DMS79 treated with DMSO at 0.1 percent for 48 hours (cell line): Measurements from ENCODE around the gene NPHS1.
"Not testable (repeated sequence)": the region's sequence is repeated elsewhere in the genome, so short reads cannot be mapped to it uniquely, and the experiment has no call there.

Experiments used
- DNase-seq: peaks from one replicate; lab custom pipeline; 2025; lab: John Stamatoyannopoulos, UW

The NPHS1 gene, protein sequence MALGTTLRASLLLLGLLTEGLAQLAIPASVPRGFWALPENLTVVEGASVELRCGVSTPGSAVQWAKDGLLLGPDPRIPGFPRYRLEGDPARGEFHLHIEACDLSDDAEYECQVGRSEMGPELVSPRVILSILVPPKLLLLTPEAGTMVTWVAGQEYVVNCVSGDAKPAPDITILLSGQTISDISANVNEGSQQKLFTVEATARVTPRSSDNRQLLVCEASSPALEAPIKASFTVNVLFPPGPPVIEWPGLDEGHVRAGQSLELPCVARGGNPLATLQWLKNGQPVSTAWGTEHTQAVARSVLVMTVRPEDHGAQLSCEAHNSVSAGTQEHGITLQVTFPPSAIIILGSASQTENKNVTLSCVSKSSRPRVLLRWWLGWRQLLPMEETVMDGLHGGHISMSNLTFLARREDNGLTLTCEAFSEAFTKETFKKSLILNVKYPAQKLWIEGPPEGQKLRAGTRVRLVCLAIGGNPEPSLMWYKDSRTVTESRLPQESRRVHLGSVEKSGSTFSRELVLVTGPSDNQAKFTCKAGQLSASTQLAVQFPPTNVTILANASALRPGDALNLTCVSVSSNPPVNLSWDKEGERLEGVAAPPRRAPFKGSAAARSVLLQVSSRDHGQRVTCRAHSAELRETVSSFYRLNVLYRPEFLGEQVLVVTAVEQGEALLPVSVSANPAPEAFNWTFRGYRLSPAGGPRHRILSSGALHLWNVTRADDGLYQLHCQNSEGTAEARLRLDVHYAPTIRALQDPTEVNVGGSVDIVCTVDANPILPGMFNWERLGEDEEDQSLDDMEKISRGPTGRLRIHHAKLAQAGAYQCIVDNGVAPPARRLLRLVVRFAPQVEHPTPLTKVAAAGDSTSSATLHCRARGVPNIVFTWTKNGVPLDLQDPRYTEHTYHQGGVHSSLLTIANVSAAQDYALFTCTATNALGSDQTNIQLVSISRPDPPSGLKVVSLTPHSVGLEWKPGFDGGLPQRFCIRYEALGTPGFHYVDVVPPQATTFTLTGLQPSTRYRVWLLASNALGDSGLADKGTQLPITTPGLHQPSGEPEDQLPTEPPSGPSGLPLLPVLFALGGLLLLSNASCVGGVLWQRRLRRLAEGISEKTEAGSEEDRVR (N-terminal part only)

DNA sequence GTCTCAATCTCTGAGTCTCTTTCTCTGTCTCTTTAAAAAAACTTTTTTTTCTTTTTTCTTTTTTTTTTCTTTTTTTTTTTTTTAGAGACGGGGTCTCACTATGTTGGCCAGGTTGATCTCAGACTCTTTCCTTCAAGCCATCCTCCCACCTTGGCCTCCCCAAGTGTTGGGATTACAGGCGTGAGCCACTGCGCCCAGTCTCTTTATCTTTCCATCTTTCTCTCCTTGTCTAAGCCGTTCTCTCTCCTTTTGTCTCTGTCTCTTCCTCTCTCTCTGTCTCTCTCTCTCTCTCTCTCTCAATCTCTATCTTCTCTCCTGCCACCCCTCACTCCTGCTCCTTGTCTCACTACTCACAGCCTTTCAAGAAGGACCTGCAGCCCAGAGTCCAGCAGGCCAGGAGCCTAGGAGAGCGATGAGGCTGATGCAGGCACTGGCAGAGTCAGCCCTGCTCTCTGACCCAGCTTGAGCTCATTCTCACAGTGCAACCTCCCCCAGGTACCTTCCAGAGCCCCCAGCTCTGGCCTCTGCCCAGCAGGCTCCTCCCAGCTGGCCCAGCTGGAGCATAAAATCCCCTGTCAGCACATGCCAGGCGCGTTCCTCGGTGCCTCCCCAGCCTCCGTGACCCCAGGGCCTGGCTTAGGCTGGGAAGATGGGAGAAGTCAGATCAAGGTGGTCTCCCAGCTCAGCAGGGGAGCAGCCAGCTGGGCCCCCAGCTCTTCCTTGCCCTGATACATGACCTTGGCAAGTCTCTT, at the start of gene NPHS1:
TSS of gene NPHS1 (minus strand) at position 476 of the 752 bp plus-strand sequence. CDS start 667 bp downstream, outside the sequence.
- DNase-seq = no peak

- DNase-seq = no peak
Measured at GRCh38 chr19:35901055-35901644, 48.8 kb upstream of the NPHS1 start.

DNA sequence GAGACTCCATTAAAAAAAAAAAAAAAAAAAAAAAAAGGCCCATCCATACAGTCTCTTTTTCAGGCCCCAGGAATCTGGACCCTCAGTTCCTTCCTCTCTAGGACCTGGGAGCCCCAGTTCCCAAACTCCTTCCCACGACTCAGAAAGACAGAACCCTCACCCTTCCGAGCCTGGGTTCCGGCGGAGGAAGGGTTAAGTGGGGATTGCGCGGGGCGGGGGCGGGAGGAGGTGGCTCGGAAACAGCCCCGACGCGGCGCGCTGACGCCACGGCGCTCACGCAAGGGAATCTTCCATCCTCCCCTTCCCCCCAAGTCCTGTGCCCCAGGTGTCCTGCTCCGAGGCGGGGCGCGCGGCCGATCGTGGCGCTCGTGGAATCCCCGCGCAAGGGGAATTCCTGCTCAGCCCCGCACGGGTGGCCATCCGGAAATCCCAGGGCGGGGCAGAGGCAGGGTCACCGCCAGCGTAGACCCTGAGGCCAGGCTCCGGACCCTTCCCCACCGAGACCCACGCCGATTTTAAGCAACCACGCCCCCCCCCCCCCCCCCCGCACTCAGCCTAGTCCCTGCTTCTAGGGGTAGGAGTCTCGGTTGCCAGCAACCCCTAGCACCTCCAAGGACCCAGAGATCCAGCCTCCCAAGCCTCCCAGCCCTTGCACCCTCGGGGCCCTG, 47.4 kb upstream of the NPHS1 start:
- peak; percentile 54 for DNase-seq

DNA sequence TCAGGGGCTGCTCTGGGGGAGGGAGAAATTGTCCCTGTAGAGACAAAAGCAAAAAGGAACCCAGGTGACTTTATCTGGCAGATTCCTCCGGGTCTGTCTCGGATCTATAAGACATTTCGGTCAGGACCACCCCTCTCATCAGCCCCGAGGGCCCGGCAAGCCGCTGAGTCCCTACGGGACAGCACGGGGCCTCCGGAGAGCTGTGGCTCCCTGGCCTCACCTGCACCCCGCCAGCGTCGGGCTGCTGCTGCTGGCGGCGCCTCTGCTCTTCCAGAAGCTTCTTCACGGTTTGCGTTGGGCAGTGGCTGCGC, 46.1 kb upstream of the NPHS1 start:
- DNase-seq = no peak

- no peak for DNase-seq
Measured at GRCh38 chr19:35897706-35898451, 45.6 kb upstream of the NPHS1 start.

DNA sequence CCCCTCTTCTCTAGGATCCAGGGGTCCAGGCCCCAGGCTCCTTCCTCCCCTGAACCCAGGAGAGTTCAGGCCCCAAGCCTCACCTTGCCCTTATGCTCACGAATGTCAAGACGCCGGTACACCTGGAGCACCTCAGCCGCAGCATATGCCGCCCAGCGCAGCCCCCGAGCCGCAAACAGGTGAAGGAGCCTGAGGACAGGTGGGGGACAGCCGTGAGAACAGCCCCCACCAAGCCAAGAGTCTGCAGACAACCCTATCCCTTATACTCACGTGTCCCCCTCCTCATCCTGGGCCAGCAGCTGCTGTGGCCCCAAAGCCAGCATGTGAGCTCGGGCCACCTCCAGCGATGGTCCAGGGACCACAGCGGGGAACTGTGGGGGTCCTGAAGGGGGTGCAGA, 44.3 kb upstream of the NPHS1 start:
- DNase-seq = no peak

DNA sequence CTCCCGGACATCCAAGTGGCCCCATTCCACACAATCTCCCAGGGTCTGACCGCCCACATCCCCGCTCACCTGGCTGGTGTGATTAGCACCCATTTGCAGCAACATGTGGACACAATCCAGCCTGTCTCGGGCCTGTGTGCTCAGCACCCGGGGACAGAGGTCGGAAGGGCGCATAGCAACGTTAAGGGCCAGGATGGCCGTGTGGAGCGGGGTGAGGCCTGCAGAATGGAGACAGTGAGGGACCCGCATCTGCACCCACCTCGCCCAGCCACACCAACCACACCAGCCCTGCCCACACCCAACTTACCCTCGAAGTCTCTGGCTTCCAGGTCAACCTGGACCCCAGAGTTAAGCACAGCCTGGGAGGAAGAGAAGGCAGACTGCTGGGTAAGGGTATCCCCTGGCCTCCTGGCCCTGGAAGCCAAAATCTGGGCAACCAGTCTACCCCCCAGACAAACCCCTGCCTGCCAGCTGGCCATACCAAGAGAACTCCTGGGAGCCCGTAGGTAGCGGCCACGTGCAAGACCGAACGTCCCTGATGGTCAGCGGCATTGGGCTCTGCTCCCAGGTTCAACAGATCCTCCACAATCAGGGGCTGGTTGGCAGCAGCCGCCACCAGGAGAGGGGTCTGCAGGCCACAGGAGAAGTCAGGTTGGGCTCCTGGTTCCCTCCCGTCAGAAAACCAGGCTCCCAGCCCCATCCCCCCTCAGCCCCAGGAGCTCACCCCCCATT, 43.8 kb upstream of the NPHS1 start:
- DNase-seq = no peak

DNA sequence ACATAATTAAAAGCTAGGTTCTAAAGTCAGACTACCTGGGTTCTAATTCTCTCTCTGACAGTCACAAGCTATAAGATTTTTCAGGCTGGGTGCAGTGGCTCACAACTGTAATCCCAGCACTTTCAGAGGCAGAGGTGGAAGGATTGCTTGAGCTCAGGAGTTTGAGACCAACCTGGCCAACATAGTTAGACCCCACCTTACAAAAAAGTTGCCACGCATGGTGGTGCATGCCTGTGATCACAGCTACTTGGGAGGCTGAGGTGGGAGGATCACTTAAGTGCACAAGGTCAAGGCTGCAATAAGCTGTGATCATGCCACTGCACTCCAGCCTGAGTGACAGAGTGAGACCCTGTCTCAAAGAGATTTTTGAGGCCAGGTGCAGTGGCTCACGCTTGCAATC, 42.0 kb upstream of the NPHS1 start:
- DNase-seq = no peak

DNA sequence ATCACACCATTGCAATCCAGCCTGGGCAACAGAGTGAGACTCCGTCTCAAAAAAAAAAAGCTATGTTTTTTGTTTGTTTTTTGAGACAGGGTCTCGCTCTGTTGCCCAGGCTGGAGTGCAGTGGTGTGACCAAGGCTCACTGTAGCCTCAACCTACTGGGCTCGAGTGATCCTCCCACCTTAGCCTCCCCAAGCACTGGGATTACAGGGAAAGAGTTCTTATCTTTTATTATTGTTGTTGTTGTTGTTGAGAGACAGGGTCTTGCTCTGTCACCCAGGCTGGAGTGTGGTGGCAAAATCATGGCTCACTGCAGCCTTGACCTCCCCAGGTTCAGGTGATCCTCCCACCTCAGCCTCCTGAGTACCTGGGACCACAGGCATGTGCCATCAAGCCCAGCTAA, 39.5 kb upstream of the NPHS1 start:
- not testable (repeated sequence) for DNase-seq

- no peak for DNase-seq
Measured at GRCh38 chr19:35890113-35890650, 37.9 kb upstream of the NPHS1 start.

DNA sequence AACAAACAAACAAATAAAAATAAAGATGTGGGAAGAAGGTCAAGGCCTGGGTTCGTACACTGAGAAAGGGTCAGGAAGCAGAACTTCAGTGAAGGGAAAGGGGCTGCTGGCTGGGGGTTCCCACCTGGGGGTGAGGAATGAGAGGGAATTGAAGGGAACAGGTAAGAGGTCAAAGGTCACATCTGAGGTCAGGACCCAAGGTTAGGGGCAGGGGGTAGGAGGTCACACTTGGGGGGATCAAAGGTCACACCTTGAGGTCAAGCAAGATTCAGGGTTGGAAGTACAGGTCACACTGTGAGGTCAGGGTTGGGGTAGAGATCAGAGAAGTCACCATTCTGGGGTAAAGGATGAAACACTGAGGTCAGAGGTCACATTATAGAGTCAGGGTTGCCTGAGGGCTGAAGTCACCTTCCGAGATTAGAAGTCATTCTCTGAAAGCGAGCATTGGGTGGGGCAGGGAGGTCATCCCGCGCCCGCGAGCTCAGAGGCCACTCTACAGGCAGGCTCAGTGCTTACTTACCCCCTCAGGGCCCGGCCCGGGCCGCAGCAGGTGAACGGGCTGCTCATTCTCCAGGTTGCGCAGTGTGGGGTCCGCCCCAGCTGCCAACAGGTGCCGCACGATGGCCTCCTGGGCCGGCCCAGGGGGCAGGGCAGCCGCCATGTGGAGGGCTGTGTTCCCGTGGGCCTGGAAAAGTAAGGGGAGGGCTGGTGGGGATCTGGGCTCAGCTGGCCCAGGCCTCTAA, 37.2 kb upstream of the NPHS1 start:
- DNase-seq = no peak

DNA sequence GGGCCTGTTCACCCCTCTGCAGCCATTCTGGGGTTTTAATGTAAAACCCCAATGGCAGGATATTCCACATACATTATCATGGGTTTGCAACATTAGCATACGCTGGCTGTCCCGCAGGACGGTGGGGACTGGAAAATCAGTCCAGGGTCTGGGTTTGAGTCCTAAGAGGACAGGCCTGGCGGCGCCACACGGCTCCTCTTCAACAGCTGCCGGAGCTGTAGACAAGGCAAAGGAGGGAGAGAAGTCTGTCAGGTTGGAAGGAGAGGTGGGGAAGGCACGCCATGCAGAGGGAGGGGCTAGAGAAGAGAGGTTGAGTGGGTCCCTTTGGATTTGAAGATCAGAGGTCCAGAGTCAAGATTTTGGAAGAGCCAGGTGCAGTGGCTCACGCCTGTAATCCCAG, 36.1 kb upstream of the NPHS1 start:
- DNase-seq = no peak

DNA sequence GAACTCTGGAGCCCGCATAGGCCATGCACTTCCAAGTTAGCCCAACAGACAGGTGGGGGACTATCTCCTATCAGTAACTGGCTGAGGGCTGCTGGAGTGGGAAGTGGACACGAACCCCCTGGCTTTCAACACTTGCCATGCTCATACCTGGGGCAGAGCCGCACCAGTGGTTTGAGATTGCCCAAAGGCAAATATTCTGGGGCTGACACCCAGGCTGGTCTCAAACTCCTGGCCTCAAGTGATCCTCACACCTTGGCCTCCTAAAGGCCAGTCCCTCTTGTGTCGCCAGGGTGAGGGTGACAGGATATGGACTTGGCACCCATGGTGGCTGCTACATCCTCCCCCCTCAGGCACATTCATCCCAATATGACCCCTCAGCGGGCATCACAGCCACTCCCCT, 34.9 kb upstream of the NPHS1 start:
- DNase-seq = no peak

GRCh38 chr19:35885904-35886303, 33.6 kb upstream of the NPHS1 start:
- no peak for DNase-seq

- no peak for DNase-seq
Measured at GRCh38 chr19:35885225-35885738, 33.0 kb upstream of the NPHS1 start.

GRCh38 chr19:35883882-35884281, 31.6 kb upstream of the NPHS1 start:
- DNase-seq = no peak

DNA sequence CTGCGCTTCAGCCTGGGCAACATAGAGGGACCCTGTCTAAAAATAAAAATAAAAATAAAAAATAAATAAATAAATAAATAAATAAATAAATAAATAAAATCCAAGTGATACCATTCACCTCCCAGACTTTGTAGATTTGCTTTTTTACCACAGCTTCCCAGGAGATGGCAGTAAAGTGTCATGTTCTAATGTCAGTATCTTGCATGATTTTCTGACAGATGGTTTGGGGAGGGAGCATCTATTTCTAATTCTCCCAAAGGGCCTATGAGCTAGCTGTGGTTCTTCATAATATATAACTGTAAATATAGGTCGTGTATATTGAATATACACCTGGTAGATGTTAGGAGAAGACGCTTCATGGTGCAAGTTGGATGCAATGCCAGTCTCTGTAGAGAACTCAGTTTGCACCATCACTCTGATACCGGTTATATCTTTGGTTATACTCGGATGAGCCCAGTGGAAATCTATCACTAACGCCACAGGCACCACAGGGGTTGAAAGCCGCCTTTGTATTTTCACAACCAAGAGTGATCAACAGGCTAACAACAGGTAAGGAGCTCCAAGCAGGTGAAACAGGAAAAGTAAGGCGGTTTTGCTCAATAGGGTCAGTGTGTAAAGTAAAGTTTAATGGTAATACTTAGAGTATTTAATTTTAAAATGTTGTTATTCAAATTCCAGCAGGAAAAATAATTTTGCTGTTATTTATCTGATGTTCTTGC, 30.0 kb upstream of the NPHS1 start:
- peak; percentile 76 for DNase-seq
